Measurements from ENCODE around the gene PCDHGA8.
"Not testable (repeated sequence)": the region's sequence is repeated elsewhere in the genome, so short reads cannot be mapped to it uniquely, and the experiment has no call there.

PCDHGA8 gene

DNA sequence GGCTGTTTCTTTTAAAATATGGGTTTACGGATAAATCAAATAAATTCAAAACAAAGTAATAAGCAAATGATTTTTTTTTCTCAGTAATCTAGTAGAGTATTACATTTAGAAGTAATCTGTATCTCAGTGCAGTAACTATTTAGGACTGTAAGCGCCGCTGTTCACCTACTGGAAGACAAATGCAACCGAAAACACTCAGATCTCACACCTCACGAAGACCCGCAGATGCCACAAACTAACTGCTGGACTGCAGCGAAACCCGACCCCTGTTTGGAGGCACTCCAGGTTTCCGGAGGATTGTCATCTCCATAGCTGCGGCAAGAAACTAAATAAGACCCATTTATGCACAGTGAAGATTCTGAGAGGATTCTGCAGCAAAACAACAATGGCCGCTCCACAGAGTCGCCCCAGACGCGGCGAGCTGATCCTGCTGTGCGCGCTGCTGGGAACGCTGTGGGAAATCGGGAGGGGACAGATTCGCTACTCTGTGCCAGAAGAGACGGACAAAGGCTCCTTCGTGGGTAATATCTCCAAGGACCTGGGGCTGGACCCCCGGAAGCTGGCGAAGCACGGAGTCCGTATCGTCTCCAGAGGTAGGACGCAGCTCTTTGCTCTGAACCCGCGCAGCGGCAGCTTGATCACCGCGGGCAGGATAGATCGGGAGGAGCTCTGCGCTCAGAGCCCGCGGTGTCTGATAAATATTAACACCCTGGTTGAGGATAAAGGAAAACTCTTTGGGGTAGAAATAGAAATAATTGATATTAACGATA is at the start of gene PCDHGA8:
TSS of gene PCDHGA8 (plus strand) at position 205 of the 770 bp plus-strand sequence. CDS start at position 386, 181 bp downstream.
- peak; percentile 57 for DNase-seq

- DNase-seq = no peak
Measured at GRCh38 chr5:141342773-141343172, 49.7 kb upstream of the PCDHGA8 start.

DNA sequence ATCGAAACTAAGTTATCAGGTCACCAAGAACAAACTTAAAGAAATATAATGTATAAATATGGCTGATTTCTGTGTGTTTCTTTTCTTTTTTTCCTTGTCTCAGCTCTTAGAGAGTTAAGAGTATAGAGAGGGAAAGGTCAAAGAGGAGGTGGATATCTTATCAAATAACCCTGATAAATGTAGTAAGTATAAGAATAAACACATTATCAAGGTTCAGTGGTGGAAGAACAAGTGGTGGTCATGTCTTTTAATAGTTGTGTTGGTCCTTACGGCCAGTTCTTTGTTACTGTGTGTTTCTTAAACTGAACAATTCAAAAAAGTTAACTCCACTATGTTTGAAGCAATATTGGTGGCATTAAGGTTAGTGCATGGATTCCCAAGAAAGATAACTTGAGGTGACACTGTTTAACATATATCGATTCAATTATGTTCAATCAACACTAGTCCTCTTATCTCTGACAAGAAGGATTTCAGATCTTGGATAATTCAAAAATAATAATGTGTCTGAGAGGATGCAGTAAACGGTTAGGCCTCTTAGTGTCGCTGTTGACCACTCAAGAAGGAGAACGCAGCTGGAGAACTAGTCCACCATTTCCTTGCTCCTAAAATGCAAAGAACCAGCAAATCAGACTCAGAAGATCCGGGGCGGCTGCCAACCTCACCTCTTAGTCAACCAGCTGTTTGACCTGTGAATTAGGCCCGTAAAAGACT is 49.0 kb upstream of the PCDHGA8 start, which contains the start of gene PCDHGA3:
TSS of gene PCDHGA3 (plus strand) at position 588 of the 711 bp plus-strand sequence. CDS start 205 bp downstream, outside the sequence.
- DNase-seq = peak; percentile 60

DNA sequence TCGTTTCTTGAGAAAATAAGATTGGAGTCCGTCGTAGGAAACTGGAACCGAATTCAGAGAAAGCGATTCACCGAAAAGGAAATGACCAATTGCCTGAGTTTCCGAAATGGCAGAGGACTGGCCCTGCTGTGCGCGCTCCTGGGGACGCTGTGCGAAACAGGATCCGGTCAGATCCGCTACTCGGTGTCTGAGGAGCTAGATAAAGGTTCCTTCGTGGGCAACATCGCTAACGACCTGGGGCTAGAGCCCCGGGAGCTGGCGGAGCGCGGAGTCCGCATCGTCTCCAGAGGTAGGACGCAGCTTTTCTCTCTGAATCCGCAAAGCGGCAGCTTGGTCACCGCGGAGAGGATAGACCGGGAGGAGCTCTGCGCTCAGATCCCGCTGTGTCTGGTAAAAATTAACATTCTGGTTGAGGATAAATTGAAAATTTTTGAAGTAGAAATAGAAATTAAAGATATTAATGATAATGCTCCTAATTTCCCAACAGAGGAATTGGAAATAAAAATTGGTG is 48.4 kb upstream of the PCDHGA8 start:
- no peak for DNase-seq

DNA sequence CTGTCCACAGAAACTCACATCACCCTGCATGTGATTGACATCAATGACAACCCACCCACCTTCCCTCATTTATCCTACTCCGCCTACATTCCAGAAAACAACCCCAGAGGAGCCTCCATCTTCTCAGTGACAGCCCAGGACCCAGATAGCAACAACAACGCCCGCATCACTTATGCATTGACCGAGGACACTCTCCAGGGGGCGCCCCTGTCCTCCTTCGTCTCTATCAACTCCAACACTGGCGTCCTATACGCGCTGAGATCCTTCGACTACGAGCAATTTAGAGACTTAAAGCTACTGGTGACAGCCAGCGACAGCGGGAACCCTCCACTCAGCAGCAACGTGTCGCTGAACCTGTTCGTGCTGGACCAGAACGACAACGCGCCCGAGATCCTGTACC is 47.1 kb upstream of the PCDHGA8 start:
- no peak for DNase-seq

DNA sequence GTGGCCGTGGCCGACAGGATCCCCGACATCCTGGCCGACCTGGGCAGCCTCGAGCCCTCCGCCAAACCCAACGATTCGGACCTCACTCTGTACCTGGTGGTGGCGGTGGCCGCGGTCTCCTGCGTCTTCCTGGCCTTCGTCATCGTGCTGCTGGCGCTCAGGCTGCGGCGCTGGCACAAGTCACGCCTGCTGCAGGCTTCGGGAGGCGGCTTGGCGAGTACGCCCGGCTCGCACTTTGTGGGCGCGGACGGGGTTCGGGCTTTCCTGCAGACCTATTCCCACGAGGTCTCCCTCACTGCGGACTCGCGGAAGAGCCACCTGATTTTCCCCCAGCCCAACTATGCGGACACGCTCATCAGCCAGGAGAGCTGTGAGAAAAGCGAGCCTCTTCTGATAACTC is 46.4 kb upstream of the PCDHGA8 start:
- not testable (repeated sequence) for DNase-seq

GRCh38 chr5:141349917-141350619 is 42.4 kb upstream of the PCDHGA8 start, which contains the start of gene PCDHGB1:
Gene PCDHGB1 (plus strand): TSS chr5:141350099. CDS start chr5:141350261, 162 bp downstream.
- peak; percentile 53 for DNase-seq

DNA sequence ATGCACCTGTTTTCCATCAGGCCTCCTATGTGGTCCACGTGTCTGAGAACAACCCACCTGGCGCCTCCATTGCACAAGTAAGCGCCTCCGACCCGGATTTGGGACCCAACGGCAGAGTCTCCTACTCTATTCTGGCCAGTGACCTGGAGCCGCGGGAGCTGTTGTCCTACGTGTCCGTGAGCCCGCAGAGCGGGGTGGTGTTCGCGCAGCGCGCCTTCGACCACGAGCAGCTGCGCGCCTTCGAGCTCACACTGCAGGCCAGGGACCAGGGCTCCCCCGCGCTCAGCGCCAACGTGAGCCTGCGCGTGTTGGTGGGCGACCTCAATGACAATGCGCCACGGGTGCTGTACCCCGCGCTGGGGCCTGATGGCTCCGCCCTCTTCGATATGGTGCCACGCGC is 40.8 kb upstream of the PCDHGA8 start:
- no peak for DNase-seq

GRCh38 chr5:141354900-141355469 is 37.4 kb upstream of the PCDHGA8 start, which contains the start of gene PCDHGA4:
Gene PCDHGA4 (plus strand): TSS chr5:141355021. CDS start chr5:141355108, 87 bp downstream.
- DNase-seq = no peak

DNA sequence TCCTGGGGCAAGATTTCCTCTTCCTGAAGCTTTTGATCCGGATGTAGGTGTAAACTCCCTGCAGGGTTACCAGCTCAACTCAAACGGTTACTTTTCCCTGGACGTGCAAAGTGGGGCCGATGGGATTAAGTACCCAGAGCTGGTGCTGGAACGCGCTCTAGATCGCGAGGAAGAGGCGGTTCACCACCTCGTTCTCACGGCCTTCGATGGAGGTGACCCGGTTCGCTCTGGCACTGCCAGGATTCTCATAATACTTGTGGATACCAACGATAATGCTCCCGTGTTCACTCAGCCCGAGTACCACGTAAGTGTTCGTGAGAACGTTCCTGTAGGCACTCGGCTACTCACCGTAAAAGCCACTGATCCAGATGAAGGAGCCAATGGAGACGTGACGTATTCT is 36.8 kb upstream of the PCDHGA8 start:
- no peak for DNase-seq

GRCh38 chr5:141356133-141356532 is 36.3 kb upstream of the PCDHGA8 start:
- DNase-seq = no peak

GRCh38 chr5:141356950-141357349 is 35.5 kb upstream of the PCDHGA8 start:
- no peak for DNase-seq

- DNase-seq = peak; percentile 43
Measured at GRCh38 chr5:141359790-141360426, 32.5 kb upstream of the PCDHGA8 start, which contains the start of gene PCDHGB2. Gene PCDHGB2 (plus strand): TSS chr5:141359994. CDS start chr5:141360136, 142 bp downstream.

- no peak for DNase-seq
Measured at GRCh38 chr5:141360685-141361084, 31.7 kb upstream of the PCDHGA8 start.

- DNase-seq = no peak
Measured at GRCh38 chr5:141362719-141363118, 29.7 kb upstream of the PCDHGA8 start.

DNA sequence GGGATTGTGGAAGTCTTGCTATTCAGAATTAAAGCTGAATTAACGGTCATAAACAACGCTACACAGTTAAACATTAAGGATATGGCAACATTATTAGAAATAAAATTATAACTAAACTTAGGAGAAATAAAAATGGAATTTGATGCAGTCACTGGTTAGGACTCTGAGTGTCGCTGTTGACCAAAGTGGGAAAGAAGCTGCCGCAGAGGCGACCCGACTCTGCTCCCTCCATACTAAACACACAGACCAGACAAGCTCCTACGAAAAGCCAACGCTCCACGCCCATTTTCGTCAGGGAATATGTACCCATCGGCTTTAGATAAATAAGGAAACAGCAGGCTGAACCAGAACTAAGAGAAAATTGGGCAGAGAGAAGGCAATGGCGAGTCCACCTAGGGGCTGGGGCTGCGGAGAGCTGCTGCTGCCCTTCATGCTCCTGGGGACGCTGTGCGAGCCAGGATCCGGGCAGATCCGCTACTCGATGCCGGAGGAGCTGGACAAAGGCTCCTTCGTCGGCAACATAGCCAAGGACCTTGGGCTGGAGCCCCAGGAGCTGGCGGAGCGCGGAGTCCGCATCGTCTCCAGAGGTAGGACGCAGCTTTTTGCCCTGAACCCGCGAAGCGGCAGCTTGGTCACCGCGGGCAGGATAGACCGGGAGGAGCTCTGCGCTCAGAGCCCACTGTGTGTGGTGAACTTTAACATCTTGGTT is 28.3 kb upstream of the PCDHGA8 start, which contains the start of gene PCDHGA5:
TSS of gene PCDHGA5 (plus strand) at position 211 of the 709 bp plus-strand sequence. CDS start at position 380, 169 bp downstream.
- peak; percentile 35 for DNase-seq

DNA sequence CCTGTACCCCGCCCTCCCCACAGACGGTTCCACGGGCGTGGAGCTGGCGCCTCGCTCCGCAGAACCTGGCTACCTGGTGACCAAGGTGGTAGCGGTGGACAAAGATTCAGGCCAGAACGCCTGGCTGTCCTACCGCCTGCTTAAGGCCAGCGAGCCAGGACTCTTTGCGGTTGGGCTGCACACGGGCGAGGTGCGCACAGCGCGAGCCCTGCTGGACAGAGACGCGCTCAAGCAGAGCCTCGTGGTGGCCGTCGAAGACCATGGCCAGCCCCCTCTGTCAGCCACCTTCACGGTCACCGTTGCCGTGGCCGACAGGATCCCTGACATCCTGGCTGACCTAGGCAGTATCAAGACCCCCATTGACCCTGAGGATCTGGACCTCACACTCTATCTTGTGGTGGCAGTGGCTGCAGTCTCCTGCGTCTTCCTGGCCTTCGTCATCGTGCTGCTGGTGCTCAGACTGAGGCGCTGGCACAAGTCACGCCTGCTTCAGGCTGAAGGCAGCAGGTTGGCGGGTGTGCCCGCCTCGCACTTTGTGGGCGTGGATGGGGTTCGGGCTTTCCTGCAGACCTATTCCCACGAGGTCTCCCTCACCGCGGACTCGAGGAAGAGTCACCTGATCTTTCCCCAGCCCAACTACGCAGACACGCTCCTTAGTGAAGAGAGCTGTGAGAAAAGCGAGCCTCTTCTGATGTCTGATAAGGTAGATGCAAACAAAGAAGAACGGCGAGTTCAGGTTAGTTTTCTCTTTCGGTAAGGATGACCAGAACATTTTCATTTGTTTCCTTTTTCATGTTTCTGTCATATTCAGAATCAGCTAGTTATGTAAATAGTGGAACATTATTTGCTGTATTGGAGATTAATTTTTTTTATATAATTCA is 26.2 kb upstream of the PCDHGA8 start:
- DNase-seq = no peak

DNA sequence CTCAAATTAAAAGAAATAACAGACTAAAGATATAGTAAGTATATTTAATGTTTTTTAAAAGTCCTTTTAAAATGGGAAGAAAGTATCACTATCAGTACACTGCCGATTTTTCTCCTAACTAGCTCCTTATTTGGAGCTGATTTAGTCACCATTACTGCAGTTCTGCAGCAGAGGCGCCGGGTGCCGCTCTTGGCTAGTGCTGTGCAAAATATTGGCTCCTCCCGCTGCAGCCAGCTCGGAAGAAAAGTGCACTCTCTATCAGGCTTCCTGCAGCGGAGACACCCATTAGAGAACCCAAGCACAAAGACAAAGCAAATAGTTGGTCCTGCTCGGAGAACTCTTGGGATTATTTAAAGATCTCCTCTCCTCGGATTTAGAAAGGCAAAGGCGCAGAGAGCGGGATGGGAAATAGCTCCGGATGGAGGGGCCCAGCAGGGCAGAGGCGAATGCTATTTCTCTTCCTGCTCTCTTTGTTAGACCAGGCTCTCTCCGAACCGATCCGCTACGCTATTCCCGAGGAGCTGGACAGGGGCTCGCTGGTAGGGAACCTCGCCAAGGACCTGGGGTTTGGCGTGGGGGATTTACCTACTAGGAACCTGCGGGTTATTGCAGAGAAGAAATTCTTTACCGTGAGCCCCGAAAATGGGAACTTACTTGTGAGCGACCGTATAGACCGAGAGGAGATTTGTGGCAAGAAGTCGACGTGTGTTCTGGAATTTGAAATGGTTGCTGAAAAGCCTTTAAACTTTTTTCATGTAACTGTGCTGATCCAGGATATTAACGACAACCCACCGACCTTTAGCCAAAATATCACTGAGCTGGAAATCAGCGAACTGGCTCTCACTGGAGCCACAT is 22.2 kb upstream of the PCDHGA8 start, which contains the start of gene PCDHGB3:
TSS of gene PCDHGB3 (plus strand) at position 249 of the 855 bp plus-strand sequence. CDS start at position 402, 153 bp downstream.
- DNase-seq = peak; percentile 69
